ENCODE data around the gene TMEM59. TPM values are rescaled to one million over a fixed set of nuclear protein-coding genes. Genes with fewer than 3 reads are reported as not detected.

The TMEM59 gene
- total RNA-seq, 1 experiment from 2014 or later, result 121 TPM

DNA sequence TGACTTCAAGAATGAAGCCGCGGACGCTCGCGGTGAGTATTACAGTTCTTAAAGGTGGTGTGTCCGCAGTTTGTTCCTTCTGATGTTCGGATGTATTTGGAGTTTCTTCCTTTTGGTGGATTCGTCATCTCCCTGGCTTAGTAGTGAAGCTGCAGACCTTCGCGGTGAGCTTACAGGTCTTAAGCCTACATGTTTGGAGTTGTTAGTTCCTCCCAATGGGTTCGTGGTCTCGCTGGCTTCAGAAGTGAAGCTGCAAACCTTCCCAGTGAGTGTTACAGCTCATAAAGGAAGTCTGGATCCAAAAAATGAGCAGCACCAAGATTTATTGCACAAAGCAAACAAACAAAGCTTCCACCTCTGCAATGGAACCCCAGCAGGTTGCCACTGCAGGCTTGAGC is 49.8 kb downstream of the TMEM59 start (continued):
- TF ChIP-seq ZFX (IDR thresholded peaks at IDR 0.05) (no peak), YY1 (IDR thresholded peaks at IDR 0.05; ENCODE audit: extremely low read depth, insufficient replicate concordance, low read depth, low read length) (no peak)
- TF ChIP-seq, protein P1, sequence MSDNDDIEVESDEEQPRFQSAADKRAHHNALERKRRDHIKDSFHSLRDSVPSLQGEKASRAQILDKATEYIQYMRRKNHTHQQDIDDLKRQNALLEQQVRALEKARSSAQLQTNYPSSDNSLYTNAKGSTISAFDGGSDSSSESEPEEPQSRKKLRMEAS (IDR thresholded peaks at IDR 0.05), result no peak
- TF ChIP-seq, protein P2, sequence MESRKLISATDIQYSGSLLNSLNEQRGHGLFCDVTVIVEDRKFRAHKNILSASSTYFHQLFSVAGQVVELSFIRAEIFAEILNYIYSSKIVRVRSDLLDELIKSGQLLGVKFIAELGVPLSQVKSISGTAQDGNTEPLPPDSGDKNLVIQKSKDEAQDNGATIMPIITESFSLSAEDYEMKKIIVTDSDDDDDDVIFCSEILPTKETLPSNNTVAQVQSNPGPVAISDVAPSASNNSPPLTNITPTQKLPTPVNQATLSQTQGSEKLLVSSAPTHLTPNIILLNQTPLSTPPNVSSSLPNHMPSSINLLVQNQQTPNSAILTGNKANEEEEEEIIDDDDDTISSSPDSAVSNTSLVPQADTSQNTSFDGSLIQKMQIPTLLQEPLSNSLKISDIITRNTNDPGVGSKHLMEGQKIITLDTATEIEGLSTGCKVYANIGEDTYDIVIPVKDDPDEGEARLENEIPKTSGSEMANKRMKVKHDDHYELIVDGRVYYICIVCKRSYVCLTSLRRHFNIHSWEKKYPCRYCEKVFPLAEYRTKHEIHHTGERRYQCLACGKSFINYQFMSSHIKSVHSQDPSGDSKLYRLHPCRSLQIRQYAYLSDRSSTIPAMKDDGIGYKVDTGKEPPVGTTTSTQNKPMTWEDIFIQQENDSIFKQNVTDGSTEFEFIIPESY (IDR thresholded peaks at IDR 0.05; ENCODE audit: extremely low read depth, insufficient replicate concordance, low read length), result no peak

DNA sequence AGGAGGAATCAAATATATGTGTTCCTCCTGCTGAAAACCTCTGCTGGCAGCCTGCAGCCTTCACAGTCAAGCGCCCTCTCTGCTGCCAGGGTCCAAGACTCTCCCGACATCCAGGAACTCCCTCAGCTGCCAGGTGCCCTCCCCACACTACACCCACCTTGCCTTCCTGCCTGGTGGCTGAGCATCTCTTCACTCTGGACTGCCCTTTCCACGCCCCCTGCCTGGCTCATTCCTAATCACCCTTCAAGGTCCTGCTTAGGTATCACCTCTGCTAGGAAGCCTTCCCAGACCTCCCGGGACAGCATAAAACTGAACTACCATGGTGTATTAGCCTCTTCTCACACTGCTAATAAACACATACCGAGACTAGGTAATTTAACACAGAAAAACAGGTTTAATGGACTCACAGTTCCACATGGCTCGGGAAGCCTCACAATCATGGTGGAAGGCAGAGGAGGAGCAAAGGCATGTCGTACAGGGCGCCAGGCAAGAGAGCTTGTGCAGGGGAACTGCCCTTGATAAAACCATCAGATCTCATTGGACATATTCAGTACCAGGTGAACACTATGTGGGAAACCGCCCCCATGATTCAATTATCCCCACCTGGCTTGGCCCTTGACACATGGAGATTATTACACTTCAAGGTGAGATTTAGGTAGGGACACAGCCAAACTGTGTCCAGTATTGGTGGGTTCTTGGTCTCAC is 50.3 kb downstream of the TMEM59 start:
- no peak overlapping the region for H3K27ac ChIP-seq (ENCODE audit: low read depth, low read length)
- H2AFZ ChIP-seq (ENCODE audit: low read depth, low read length, poor library complexity, severe bottlenecking), result no peak overlapping the region
- H3K4me2 ChIP-seq (ENCODE audit: low read length), result no peak overlapping the region
- ATAC-seq (no peak), DNase-seq (ENCODE audit: low read depth, low spot score) (no peak)
- ChIA-PET CTCF (no interaction called here), POLR2A (interaction anchor here (1.8 kb wide), 1 partner anchor 13 kb away, joined by 4 read pairs; no protein-coding TSS in a partner anchor), RAD21 (ENCODE audit: low non-redundant PET in 1 of 2, low total read pairs in 2 of 2, uncharacterized antibody in 2 of 2, unreplicated experiment in 2 of 2) (no interaction called here)
- H3K9ac ChIP-seq (ENCODE audit: low read length), result no peak overlapping the region
- intact Hi-C loops (cut with micrococcal nuclease), result no loop called here
- no peaks in the 10 kb centered on the region for H3K4me1 ChIP-seq (ENCODE audit: control insufficient read depth in 1 of 2, insufficient read depth in 2 of 2, low read length in 2 of 2)
- H3K27me3 ChIP-seq (ENCODE audit: insufficient read depth, low read length), result no peaks in the 10 kb centered on the region
- H3K36me3 ChIP-seq (ENCODE audit: control insufficient read depth in 1 of 2, insufficient read depth in 2 of 2, low read length in 2 of 2), result no peaks in the 10 kb centered on the region
- no peaks in the 10 kb centered on the region for H3K79me2 ChIP-seq (ENCODE audit: insufficient read depth, low read length)
- H3K9me2 ChIP-seq (ENCODE audit: insufficient read depth), result no peaks in the 10 kb centered on the region
- no peaks in the 10 kb centered on the region for H4K20me1 ChIP-seq (ENCODE audit: insufficient read depth)
- BruUV-seq (replicated peaks), result no TSS peak
- no peak overlapping the region for H3K4me3 ChIP-seq (replicated peaks in 1 of 2; ENCODE audit: low read depth in 1 of 2, low read length in 2 of 2)
- no peaks in the 10 kb centered on the region for H3K9me3 ChIP-seq (ENCODE audit: control insufficient read depth in 1 of 2, insufficient read depth in 1 of 2, low read depth in 1 of 2, low read length in 2 of 2)
- no peak for TF ChIP-seq CBX3 (IDR thresholded peaks at IDR 0.05; ENCODE audit: low read depth)
- TF ChIP-seq FOSL1 (IDR thresholded peaks at IDR 0.05; ENCODE audit: low read depth), result no peak
- TF ChIP-seq, protein P1 (IDR thresholded peaks at IDR 0.05), result no peak
- TF ChIP-seq, protein P3, sequence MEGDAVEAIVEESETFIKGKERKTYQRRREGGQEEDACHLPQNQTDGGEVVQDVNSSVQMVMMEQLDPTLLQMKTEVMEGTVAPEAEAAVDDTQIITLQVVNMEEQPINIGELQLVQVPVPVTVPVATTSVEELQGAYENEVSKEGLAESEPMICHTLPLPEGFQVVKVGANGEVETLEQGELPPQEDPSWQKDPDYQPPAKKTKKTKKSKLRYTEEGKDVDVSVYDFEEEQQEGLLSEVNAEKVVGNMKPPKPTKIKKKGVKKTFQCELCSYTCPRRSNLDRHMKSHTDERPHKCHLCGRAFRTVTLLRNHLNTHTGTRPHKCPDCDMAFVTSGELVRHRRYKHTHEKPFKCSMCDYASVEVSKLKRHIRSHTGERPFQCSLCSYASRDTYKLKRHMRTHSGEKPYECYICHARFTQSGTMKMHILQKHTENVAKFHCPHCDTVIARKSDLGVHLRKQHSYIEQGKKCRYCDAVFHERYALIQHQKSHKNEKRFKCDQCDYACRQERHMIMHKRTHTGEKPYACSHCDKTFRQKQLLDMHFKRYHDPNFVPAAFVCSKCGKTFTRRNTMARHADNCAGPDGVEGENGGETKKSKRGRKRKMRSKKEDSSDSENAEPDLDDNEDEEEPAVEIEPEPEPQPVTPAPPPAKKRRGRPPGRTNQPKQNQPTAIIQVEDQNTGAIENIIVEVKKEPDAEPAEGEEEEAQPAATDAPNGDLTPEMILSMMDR (IDR thresholded peaks at IDR 0.05 in 2 of 3, conservative IDR thresholded peaks at IDR 0.05 in 1 of 3; ENCODE audit: borderline replicate concordance in 1 of 3, insufficient read depth in 1 of 3, low read depth in 2 of 3, low read length in 2 of 3), result no peak
- TF ChIP-seq SP1 (IDR thresholded peaks at IDR 0.05; ENCODE audit: low read depth), result no peak
- TF ChIP-seq SIN3A (IDR thresholded peaks at IDR 0.05; ENCODE audit: low read depth), result no peak
- TF ChIP-seq TCF7L2 (IDR thresholded peaks at IDR 0.05; ENCODE audit: borderline replicate concordance, extremely low read depth, insufficient read depth, insufficient read length), result no peak
- TF ChIP-seq ZFX (IDR thresholded peaks at IDR 0.05), result no peak
- no peak for TF ChIP-seq EZH2 (IDR thresholded peaks at IDR 0.05)
- no peak for TF ChIP-seq ZNF274 (IDR thresholded peaks at IDR 0.05; ENCODE audit: low read depth, low read length)
- TF ChIP-seq EZH2phosphoT487 (IDR thresholded peaks at IDR 0.05; ENCODE audit: borderline replicate concordance), result no peak
- no peak for TF ChIP-seq POLR2A (IDR thresholded peaks at IDR 0.05; ENCODE audit: borderline replicate concordance, extremely low read depth, insufficient read depth, insufficient read length)
- no peak for TF ChIP-seq YY1 (IDR thresholded peaks at IDR 0.05; ENCODE audit: extremely low read depth, insufficient replicate concordance, low read depth, low read length)
- TF ChIP-seq SRF (IDR thresholded peaks at IDR 0.05; ENCODE audit: low read depth), result no peak
